HG02943 (cell line): ENCODE results near the gene LMX1A.

ENCODE experiments used
- ATAC-seq: cut with Tn5 transposase; IDR thresholded peaks from one replicate; pipeline ENCODE4 v1.9.1; 2021; ENCODE audit warnings: mild to moderate bottlenecking, low read depth, moderate library complexity; ENCODE audit not compliant: unreplicated experiment

The LMX1A gene

DNA sequence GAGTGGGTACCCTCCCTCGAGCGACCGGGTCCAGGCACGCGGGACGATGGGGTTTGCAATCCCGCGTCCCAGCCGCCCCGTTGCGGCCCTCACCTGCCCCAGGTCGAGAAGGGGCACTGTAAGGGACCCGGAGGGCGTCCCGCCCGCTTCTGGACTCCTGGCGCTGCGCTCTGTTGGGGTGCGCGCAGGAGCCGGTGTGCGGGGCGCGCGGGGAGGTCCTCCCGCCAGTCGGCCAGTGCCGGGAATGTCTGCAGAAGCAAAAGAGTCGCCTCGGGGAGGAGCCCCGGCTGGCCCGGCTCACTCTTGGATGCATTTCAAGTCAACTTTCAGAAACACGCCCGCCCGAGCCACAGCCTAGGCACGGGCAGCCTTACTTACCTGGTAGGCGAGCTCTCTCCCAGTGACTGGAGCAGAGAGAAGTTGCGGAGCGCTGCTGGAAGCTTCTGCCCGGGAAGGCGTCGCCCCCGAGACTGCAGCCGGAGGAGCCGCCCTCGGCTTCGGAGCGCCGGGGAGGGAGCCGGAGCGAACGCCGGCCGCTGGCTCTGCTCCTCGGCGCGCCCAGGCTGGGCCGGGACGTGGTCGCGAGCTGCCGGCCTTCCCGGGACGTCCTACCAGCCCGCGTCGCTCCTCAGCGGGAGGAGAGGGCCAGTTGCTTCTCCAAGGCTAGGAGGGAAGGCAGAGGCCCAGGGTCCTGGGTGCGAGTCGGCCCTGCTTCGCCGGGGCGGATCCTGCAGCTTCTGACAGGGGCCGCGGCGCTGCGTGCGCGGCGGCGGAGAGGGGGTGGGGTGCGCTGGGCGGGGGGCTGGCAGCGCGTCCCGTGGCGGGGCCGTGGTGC is at the start of gene LMX1A:
TSS of gene LMX1A (minus strand) at position 739 of the 835 bp plus-strand sequence. CDS start 1,156 bp downstream, outside the sequence.
- no peak for ATAC-seq

- ATAC-seq, result no peak
These were observed 47.4 kb upstream of the LMX1A start for GRCh38 chr1:165403835-165404482.

DNA sequence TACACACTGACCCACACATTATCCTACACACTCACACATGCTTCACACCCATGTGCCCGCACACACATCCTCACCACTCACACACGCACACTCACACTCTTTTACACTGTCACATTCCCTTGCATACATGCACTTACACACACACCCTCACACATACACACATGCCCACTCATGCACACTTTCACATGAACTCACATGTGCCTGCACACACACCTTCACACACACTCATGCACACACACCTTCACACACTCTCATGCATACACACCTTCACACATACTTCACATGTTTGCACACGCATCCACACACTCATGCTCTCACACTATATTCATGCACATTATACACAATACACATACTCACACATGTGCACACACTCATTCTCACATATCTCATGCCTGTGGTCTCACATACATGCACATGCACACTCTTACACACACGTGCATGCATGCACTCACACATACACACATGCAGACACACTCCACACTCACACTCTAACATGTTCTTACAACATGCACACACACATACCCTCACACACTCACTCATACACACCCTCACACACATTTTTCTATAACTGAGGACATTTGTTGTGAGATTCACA is 46.1 kb upstream of the LMX1A start:
- no peak for ATAC-seq

DNA sequence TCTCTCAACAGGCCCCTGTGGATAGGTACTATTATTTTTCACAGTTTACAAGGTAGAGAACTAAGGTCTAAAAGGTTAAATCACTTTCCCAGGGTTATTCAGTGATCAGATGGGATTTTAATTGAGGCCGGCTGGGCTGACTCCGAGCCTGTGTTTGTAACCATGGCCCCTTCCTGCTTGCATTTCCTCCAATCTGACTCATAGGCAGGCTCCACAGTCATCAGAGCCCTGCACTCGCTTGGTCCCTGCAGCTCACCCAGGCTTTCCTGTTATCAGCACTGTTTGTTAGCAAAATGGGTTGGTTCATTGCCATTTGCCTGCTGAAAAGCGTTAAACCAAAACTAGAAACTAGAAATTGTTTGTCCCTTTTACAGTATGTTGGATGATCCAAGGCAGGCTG is 41.4 kb upstream of the LMX1A start:
- no peak for ATAC-seq

- no peak for ATAC-seq
These were observed 39.4 kb upstream of the LMX1A start for GRCh38 chr1:165395901-165396300.

DNA sequence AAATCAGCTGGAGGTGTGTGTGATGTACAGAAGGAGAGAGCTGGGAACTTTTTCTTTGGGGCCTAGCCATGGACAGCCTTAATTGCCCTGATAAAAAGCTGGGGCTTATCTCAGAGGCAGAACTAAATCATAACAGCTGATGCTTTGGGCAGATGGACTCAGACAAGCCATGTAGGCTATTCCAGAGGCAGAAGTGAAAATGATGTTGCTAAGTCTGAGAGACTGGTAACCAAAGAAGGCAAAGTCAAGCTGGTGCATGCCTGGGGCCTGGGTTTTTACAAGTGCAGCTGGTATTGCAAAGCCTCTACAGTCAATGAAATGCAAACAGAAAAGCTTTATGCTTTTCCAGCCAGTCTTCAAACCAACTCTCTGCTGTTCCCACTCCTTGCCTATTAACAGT is 39.0 kb upstream of the LMX1A start:
- no peak for ATAC-seq

DNA sequence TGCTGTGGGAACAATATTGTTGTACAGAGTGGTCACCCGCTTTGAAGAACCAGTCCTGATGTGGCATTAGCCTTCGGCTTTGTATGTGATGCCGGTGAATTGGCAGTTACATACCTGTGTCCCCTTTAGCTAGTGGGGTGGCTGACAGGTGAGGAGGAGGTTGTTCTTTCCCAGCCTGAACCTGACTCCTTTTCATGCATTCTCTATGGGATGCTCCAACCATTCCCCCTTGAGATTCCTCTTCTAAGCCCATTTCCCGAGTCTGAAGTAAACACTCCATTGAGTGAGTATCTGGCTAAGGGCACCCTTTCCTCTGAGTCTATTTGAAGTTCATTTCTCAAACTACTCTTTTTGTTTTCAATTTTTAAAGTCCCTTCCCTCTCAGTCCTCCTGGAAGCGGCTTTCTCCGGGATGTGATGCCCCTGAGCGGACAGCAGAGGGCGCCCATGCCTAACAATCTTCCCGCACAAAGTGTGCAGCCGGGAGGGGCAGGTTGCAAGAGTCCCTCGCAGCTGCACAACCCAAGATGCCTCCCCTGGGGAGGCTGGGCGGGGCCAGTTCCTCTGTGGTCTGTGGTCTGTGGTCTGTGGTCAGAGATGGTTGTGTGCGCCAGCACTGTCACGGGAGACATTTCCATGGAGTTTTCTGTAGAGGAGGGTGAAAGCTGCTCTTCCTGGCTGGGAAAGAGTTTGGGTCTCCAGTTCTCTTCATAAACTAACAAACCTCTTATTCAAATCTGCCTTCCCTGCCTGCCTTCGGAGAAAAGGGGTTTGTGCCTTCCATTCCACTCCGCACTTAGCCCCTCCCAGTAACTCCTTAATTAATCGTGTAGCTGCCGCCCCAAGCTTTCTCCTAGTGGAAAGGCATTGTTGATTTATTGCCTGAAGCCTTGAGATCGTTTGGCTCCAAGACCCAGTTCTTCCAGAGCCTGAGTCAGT is 36.4 kb upstream of the LMX1A start:
- peak; percentile 98 for ATAC-seq

- ATAC-seq, result no peak
These were observed 33.1 kb upstream of the LMX1A start for GRCh38 chr1:165389609-165390008.

DNA sequence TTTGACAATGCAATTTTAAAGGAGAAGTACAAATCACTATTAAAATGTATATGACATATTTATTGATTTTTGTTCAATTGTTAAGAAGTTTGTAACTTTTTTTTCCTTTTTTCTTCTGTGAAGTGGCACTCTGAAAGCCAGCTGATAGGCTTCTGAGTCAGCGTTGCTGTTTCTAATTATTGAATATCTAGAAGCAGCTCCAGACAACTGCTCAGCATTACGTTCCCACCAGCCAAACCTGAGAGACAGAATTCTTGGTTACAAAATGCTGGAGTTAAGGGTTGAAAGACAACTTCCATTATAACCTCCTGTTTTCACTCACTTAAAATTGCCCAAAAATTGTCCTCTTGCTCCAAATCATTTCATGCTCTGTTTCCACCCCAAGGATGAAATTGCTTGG is 31.4 kb upstream of the LMX1A start:
- no peak for ATAC-seq

GRCh38 chr1:165387505-165387904 is 31.0 kb upstream of the LMX1A start:
- no peak for ATAC-seq

- ATAC-seq, result no peak
These were observed 27.3 kb upstream of the LMX1A start for GRCh38 chr1:165383599-165384405.

GRCh38 chr1:165383067-165383466 is 26.6 kb upstream of the LMX1A start:
- no peak for ATAC-seq

DNA sequence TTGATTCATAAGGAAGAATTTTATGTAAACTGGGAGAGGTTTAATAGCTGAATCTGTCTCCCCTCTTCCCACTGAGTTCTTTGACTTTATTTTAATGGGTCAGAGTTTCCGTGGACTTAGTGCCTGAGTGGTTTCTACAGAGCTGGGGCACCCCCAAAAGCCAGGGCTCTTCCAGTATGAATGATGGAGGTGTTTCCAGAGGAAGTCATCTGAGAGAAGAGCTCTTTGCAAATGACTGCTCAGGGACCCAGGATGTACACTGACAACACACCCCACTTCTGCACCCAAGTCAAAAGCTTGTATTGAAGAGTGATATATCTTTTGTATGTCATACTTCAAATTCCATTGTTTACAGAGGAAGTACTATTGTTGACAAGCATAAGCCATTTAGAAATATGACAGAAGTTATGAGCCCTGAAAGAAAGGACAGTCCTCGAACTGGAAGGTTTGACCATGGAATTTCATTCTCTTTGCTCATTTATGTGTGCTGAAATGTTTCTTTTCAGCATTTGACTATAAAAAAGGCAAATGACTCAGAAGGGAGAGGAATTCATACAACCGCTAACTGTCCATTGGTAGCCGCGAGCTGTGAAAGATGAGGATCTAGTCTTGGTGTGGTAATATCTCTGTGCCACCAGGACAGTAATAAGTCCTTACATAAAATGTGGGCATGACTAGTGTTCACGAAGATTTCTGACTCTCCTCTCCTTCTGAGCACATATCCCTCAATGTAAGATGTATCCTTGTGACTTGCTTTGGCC is 25.4 kb upstream of the LMX1A start:
- ATAC-seq, result no peak

DNA sequence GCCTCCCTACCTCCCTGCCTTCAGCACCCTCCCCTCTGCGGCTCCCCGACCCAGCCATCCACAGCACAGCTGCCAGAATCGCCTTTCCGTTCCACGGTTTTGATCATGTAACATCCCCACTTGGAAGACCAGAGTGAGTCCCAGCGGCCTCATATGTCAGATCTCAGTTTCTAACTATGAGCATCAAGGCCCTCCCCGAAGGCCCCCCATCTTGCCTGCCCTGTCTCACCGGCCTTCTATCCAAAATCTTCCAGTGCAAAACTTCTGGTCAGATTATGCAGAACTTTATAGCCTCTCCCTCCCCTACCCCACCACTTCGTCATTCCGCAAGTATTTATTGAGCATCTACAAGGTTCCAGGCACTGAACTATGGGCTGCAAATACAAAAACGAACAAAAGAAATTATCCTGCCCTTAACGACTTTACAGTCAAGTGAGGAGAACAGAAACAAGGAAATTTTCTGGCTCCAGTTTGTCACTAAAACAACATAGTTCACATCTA is 20.3 kb upstream of the LMX1A start:
- no peak for ATAC-seq

- no peak for ATAC-seq
These were observed 19.7 kb upstream of the LMX1A start for GRCh38 chr1:165376041-165376810.

GRCh38 chr1:165375623-165376022 is 19.1 kb upstream of the LMX1A start:
- no peak for ATAC-seq

- ATAC-seq, result no peak
These were observed 15.2 kb upstream of the LMX1A start for GRCh38 chr1:165371588-165372225.
